B cell (primary cell): ENCODE data around the gene LMOD2. TPM values are rescaled to one million over a fixed set of nuclear protein-coding genes. Genes with fewer than 3 reads are reported as not detected.
A peak's percentile ranks its signal among the peaks of the same experiment; 100 is the strongest.

Experiments used
- ATAC-seq: fragments of 200-7000 bp; cut with Tn5 transposase; one replicate; pipeline ENCODE4 v1.10.0; 2021; ENCODE audit warnings: low read depth, mild to moderate bottlenecking, moderate number of reproducible peaks, moderate library complexity
- CTCF ChIA-PET: fragments of 350-600 bp; sonication (Branson Sonifier 250); formaldehyde crosslinking; loops from one replicate; lab custom pipeline; 2021; ENCODE audit warnings: antibody characterized with exemption, inconsistent platforms; lab: Charles Lee
- POLR2A ChIA-PET: fragments of 350-600 bp; sonication (Branson Sonifier 250); formaldehyde crosslinking; loops from one replicate; lab custom pipeline; 2021; ENCODE audit warnings: antibody characterized with exemption; lab: Charles Lee
- DNase-seq: peaks from one replicate; pipeline ENCODE4 v3.0.0; 2013
- H2AFZ ChIP-seq: 2 replicates; pipeline ENCODE4 v1.6.1; 2012; ENCODE audit warnings: mild to moderate bottlenecking, low read depth, low read length; ENCODE audit not compliant: insufficient read depth, poor library complexity, severe bottlenecking
- H3K27ac ChIP-seq, 2 donors: 1 replicate in 1 of 2; 2 replicates in 1 of 2; pipeline ENCODE4 v1.5.1; 2012 to 2013; ENCODE audit warnings: low read length in 2 of 2, mild to moderate bottlenecking in 2 of 2, moderate library complexity in 1 of 2
- H3K27me3 ChIP-seq, 4 experiments: fragments of 200-600 bp in 1 of 4; sonication (generic) in 1 of 4; replicated peaks in 1 of 4; 1 replicate in 2 of 4; 2 replicates in 2 of 4; pipeline versions ENCODE4 v1.6.1 to v1.7.0; 2013 to 2016; ENCODE audit warnings: low read length in 3 of 4, mild to moderate bottlenecking in 2 of 4, mixed read lengths in 1 of 4, moderate library complexity in 1 of 4; ENCODE audit not compliant: insufficient read depth in 4 of 4, control insufficient read depth in 3 of 4; ENCODE audit errors: control extremely low read depth in 1 of 4
- H3K36me3 ChIP-seq, 2 experiments: replicated peaks in 1 of 2; 1 replicate in 1 of 2; 2 replicates in 1 of 2; pipeline versions ENCODE4 v1.6.1 to v1.7.1; 2013; ENCODE audit warnings: low read length in 1 of 2; ENCODE audit not compliant: insufficient read depth in 2 of 2, control insufficient read depth in 1 of 2; ENCODE audit errors: control extremely low read depth in 1 of 2, extremely low read depth in 1 of 2
- H3K4me1 ChIP-seq, 2 donors: fragments of 200-600 bp in 1 of 2; sonication (generic) in 1 of 2; 1 replicate in 1 of 2; 2 replicates in 1 of 2; pipeline versions ENCODE4 v1.5.1 to v1.6.1; 2013 to 2017; ENCODE audit warnings: low read length in 2 of 2; ENCODE audit not compliant: control insufficient read depth in 2 of 2, insufficient read depth in 2 of 2
- H3K4me2 ChIP-seq: replicated peaks from 2 replicates; pipeline ENCODE3; 2012; ENCODE audit warnings: mild to moderate bottlenecking, low read depth, low read length; ENCODE audit not compliant: poor library complexity, severe bottlenecking
- H3K4me3 ChIP-seq, 5 experiments: fragments of 200-600 bp in 1 of 5; sonication (generic) in 1 of 5; 1 replicate in 3 of 5; 2 replicates in 2 of 5; pipeline versions ENCODE4 v1.5.1 to v1.7.0; 2011 to 2016; ENCODE audit warnings: low read length in 4 of 5, mild to moderate bottlenecking in 4 of 5, low read depth in 2 of 5, control low read depth in 1 of 5, moderate library complexity in 1 of 5; ENCODE audit not compliant: insufficient read depth in 1 of 5; ENCODE audit errors: control extremely low read depth in 1 of 5, extremely low read depth in 1 of 5
- H3K79me2 ChIP-seq: fragments of 200-600 bp; sonication (generic); one replicate; pipeline ENCODE4 v1.6.0; 2016; ENCODE audit warnings: low read length; ENCODE audit not compliant: control insufficient read depth, insufficient read depth
- H3K9ac ChIP-seq: fragments of 200-600 bp; sonication (generic); 2 replicates; pipeline ENCODE4 v1.6.1; 2017; ENCODE audit warnings: mild to moderate bottlenecking, low read length, moderate library complexity
- H3K9me3 ChIP-seq, 3 donors: one replicate each; pipeline versions ENCODE4 v1.6.1 to v1.7.1; 2013; ENCODE audit warnings: low read length in 2 of 3; ENCODE audit not compliant: control insufficient read depth in 2 of 3, insufficient read depth in 1 of 3; ENCODE audit errors: control extremely low read depth in 1 of 3
- H4K20me1 ChIP-seq: 2 replicates; pipeline ENCODE4 v1.6.0; 2012; ENCODE audit warnings: mild to moderate bottlenecking, low read length; ENCODE audit not compliant: insufficient read depth, control insufficient read depth, poor library complexity, severe bottlenecking
- H3K27ac Mint-ChIP-seq: one replicate; pipeline ENCODE4 v1.8.0; 2021; ENCODE audit warnings: mixed read lengths
- H3K27me3 Mint-ChIP-seq: one replicate; pipeline ENCODE4 v1.8.0; 2021; ENCODE audit warnings: mixed read lengths
- H3K4me1 Mint-ChIP-seq: one replicate; pipeline ENCODE4 v1.8.0; 2021; ENCODE audit warnings: mixed read lengths
- H3K4me3 Mint-ChIP-seq: one replicate; pipeline ENCODE4 v1.8.0; 2021; ENCODE audit warnings: mixed read lengths
- H3K9me3 Mint-ChIP-seq: one replicate; pipeline ENCODE4 v1.8.0; 2022; ENCODE audit warnings: mixed read lengths; ENCODE audit not compliant: insufficient read depth
- EZH2 ChIP-seq: IDR thresholded peaks from 2 replicates; pipeline ENCODE4 v1.6.1; 2012; ENCODE audit warnings: borderline replicate concordance, low read depth, mild to moderate bottlenecking, moderate library complexity, low read length; ENCODE audit not compliant: insufficient read depth, poor library complexity, severe bottlenecking
- WGBS: methylation state at CpG from one replicate; pipeline ENCODE4 v1.1.5; 2013; ENCODE audit warnings: missing lambda C conversion rate; ENCODE audit not compliant: insufficient coverage; 5-methylcytosine and 5-hydroxymethylcytosine counted together
- intact Hi-C: fragments of 100-400 bp; cut with micrococcal nuclease; formaldehyde crosslinking; loops from one replicate; pipeline ENCODE4 v1.10.0; 2022
- polyA plus RNA-seq: library from polyadenylated mRNA; depleted of rRNA; stranded (reverse); fragments of >200 nt; gene quantifications from 2 replicates; pipeline ENCODE4 v1.2.3, GENCODE V29; 2012
- total RNA-seq, 2 donors: library from RNA; stranded (reverse); fragments of 120-200 nt in 1 of 2; gene quantifications; 1 replicate in 1 of 2; 2 replicates in 1 of 2; pipeline versions ENCODE4 v1.2.3 to v1.2.4, GENCODE V29; 2013 to 2022
- TF ChIP-seq, protein P1 (sequence below): fragments of 200-600 bp; IDR thresholded peaks from one replicate; pipeline ENCODE4 v1.8.0; 2022; ENCODE audit warnings: antibody characterized with exemption, mild to moderate bottlenecking

The LMOD2 gene
- total and polyA plus RNA-seq, 2 donors (not counting 1 experiment from before 2014, with no cell fraction given): not detected

DNA sequence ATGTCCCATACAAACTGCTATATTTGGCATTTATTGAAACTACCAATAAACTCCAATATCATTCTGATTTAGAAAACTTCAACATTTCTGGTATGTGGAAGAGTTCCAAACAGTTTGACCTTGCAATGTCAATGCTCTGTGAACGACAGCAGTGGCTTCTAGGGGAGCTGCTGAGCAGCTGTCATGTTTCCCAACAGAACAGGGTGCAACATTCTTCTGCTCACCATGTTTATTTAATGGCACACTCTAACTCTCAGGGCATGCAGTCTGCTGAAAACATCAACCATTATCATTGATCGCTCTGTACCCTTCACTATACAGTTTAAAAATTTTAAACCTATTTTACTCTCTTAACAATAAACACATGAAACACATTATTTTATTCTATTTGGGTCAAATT is 25.9 kb downstream of the LMOD2 start:
- no peak overlapping the region for H3K4me3 Mint-ChIP-seq
- 100% methylated on average over 1 of the region's 2 CpGs for WGBS
- H3K27me3 Mint-ChIP-seq: no peaks in the 10 kb centered on the region
- no peaks in the 10 kb centered on the region for H3K79me2 ChIP-seq
- no peak overlapping the region for H3K27ac Mint-ChIP-seq
- TF ChIP-seq, protein P1, sequence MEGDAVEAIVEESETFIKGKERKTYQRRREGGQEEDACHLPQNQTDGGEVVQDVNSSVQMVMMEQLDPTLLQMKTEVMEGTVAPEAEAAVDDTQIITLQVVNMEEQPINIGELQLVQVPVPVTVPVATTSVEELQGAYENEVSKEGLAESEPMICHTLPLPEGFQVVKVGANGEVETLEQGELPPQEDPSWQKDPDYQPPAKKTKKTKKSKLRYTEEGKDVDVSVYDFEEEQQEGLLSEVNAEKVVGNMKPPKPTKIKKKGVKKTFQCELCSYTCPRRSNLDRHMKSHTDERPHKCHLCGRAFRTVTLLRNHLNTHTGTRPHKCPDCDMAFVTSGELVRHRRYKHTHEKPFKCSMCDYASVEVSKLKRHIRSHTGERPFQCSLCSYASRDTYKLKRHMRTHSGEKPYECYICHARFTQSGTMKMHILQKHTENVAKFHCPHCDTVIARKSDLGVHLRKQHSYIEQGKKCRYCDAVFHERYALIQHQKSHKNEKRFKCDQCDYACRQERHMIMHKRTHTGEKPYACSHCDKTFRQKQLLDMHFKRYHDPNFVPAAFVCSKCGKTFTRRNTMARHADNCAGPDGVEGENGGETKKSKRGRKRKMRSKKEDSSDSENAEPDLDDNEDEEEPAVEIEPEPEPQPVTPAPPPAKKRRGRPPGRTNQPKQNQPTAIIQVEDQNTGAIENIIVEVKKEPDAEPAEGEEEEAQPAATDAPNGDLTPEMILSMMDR: no peak
- no peak for TF ChIP-seq EZH2
- no peak overlapping the region for H3K9ac ChIP-seq
- H3K9me3 ChIP-seq: no peaks in the 10 kb centered on the region
- intact Hi-C loops: loop anchor here (5.0 kb wide), 1 partner anchor 1176 kb away; no protein-coding TSS in a partner anchor
- ChIA-PET POLR2A (no interaction called here), CTCF (interaction anchor here (1.0 to 4.0 kb wide), 3 partner anchors 15 to 184 kb away, joined by 3 to 36 read pairs (median 4); no protein-coding TSS in a partner anchor)
- no peaks in the 10 kb centered on the region for H3K4me1 Mint-ChIP-seq
- no peak for ATAC-seq
- peaks cover 6 to 7% of the 10 kb centered on the region in 2 experiments for H3K36me3 ChIP-seq
- no peak overlapping the region for H3K4me3 ChIP-seq
- H3K27ac ChIP-seq: no peak overlapping the region
- no peak overlapping the region for H3K4me2 ChIP-seq
- no peaks in the 10 kb centered on the region for H3K27me3 ChIP-seq
- no peak overlapping the region for H2AFZ ChIP-seq
- H3K9me3 Mint-ChIP-seq: no peaks in the 10 kb centered on the region
- no peak for DNase-seq
- no peaks in the 10 kb centered on the region for H4K20me1 ChIP-seq
- no peaks in the 10 kb centered on the region for H3K4me1 ChIP-seq

DNA sequence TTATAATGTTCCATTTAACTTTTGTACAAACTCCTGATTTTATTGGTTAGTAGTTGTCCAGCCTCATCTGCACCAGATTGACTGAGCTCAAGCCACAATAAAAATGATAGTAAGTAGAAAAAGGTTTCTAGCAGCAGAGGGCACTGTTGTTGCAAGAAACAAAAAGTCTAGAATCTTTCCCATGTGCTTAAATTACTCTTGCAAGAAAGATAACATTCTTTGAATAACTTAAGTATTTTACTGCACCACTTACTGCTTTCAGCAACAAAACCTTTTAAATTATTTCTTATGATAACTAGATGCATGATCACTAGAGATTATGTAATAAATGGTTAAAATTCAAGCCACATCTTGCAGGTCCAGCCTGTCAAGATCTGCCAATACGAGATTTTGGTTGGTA is 27.0 kb downstream of the LMOD2 start:
- DNase-seq: peak; percentile 38
- Mint-ChIP-seq H3K4me1 (no peaks in the 10 kb centered on the region), H3K4me3 (no peak overlapping the region), H3K27me3 (no peaks in the 10 kb centered on the region), H3K27ac (no peak overlapping the region), H3K9me3 (no peaks in the 10 kb centered on the region)
- no peaks in the 10 kb centered on the region for H3K27me3 ChIP-seq
- ChIA-PET POLR2A (no interaction called here), CTCF (interaction anchor here (0.7 to 4.0 kb wide), 10 partner anchors 8 to 220 kb away, joined by 3 to 36 read pairs (median 4); no protein-coding TSS in a partner anchor)
- no peaks in the 10 kb centered on the region for H3K4me1 ChIP-seq
- intact Hi-C loops: loop anchor here (1.0 to 5.0 kb wide), 2 partner anchors 183 to 1175 kb away; no protein-coding TSS in a partner anchor
- no peak overlapping the region for H3K4me2 ChIP-seq
- no peak overlapping the region for H2AFZ ChIP-seq
- H3K9me3 ChIP-seq: no peaks in the 10 kb centered on the region
- H3K79me2 ChIP-seq: no peaks in the 10 kb centered on the region
- H3K27ac ChIP-seq: no peak overlapping the region
- TF ChIP-seq EZH2: no peak
- TF ChIP-seq, protein P1: peak; percentile 69
- ATAC-seq: no peak
- H3K9ac ChIP-seq: no peak overlapping the region
- no peak overlapping the region for H3K4me3 ChIP-seq
- no CpG with 5 or more reads among the region's 1 CpG for WGBS
- H3K36me3 ChIP-seq: peaks cover 6 to 11% of the 10 kb centered on the region in 2 experiments
- no peaks in the 10 kb centered on the region for H4K20me1 ChIP-seq
